ENCODE data around the gene MITF. TPM values are rescaled to one million over a fixed set of nuclear protein-coding genes. Genes with fewer than 3 reads are reported as not detected.

The MITF gene
- total RNA-seq, 1 donor from 2014 or later: 43.8 TPM

GRCh38 chr3:69867941-69868505, 128.8 kb downstream of the MITF start:
- DNase-seq (ENCODE audit: low spot score): no peak

GRCh38 chr3:69868841-69869420, 129.7 kb downstream of the MITF start:
- no peak for DNase-seq (ENCODE audit: low spot score)

GRCh38 chr3:69869643-69870042, 130.4 kb downstream of the MITF start:
- DNase-seq (ENCODE audit: low spot score): no peak

GRCh38 chr3:69871251-69871650, 132.0 kb downstream of the MITF start:
- DNase-seq (ENCODE audit: low spot score): no peak

- no peak for DNase-seq (ENCODE audit: low spot score)
These were observed 132.6 kb downstream of the MITF start for GRCh38 chr3:69871868-69872267.

GRCh38 chr3:69872783-69873378, 133.6 kb downstream of the MITF start:
- no peak for DNase-seq (ENCODE audit: low spot score)

GRCh38 chr3:69876073-69876472, 136.8 kb downstream of the MITF start:
- DNase-seq (ENCODE audit: low spot score): no peak

GRCh38 chr3:69878254-69878653, 139.0 kb downstream of the MITF start:
- no peak for DNase-seq (ENCODE audit: low spot score)

- no peak for DNase-seq (ENCODE audit: low spot score)
These were observed 139.8 kb downstream of the MITF start for GRCh38 chr3:69879051-69879450.

- no peak for DNase-seq (ENCODE audit: low spot score)
These were observed 140.9 kb downstream of the MITF start for GRCh38 chr3:69880069-69880640.

- DNase-seq (ENCODE audit: low spot score): no peak
These were observed 141.8 kb downstream of the MITF start for GRCh38 chr3:69881051-69881450.

- DNase-seq (ENCODE audit: low spot score): no peak
These were observed 142.6 kb downstream of the MITF start for GRCh38 chr3:69881756-69882428.

GRCh38 chr3:69882560-69882959, 143.3 kb downstream of the MITF start:
- DNase-seq (ENCODE audit: low spot score): no peak

- DNase-seq (ENCODE audit: low spot score): no peak
These were observed 149.0 kb downstream of the MITF start for GRCh38 chr3:69888040-69888942.

GRCh38 chr3:69888943-69889315, 149.7 kb downstream of the MITF start:
- no peak for DNase-seq (ENCODE audit: low spot score)

GRCh38 chr3:69890084-69890483, 150.8 kb downstream of the MITF start:
- DNase-seq (ENCODE audit: low spot score): no peak

- no peak for DNase-seq (ENCODE audit: low spot score)
These were observed 151.4 kb downstream of the MITF start for GRCh38 chr3:69890691-69891090.

GRCh38 chr3:69892706-69893105, 153.4 kb downstream of the MITF start:
- DNase-seq (ENCODE audit: low spot score): no peak

- no peak for DNase-seq (ENCODE audit: low spot score)
These were observed 154.0 kb downstream of the MITF start for GRCh38 chr3:69893274-69893673.

GRCh38 chr3:69896095-69896494, 156.8 kb downstream of the MITF start:
- no peak for DNase-seq (ENCODE audit: low spot score)

GRCh38 chr3:69900331-69900730, 161.1 kb downstream of the MITF start:
- no peak for DNase-seq (ENCODE audit: low spot score)
